Parathyroid adenoma (tissue), 2 donors: ENCODE results near the gene C1QL4.

Experiments used
- H2AFZ ChIP-seq: fragments of 300-600 bp; sonication (generic); one replicate; pipeline ENCODE4 v1.7.0; 2017; ENCODE audit warnings: antibody characterized with exemption, mild to moderate bottlenecking
- H3K27ac ChIP-seq: fragments of 300-600 bp; sonication (generic); one replicate; pipeline ENCODE4 v1.7.0; 2017
- H3K27me3 ChIP-seq: fragments of 300-600 bp; sonication (generic); one replicate; pipeline ENCODE4 v1.7.0; 2017; ENCODE audit warnings: low read length; ENCODE audit not compliant: control insufficient read depth, insufficient read depth
- H3K36me3 ChIP-seq: fragments of 300-600 bp; sonication (generic); one replicate; pipeline ENCODE4 v1.7.0; 2017; ENCODE audit warnings: low read length; ENCODE audit not compliant: control insufficient read depth, insufficient read depth
- H3K4me1 ChIP-seq: fragments of 300-600 bp; sonication (generic); one replicate; pipeline ENCODE4 v1.7.0; 2017; ENCODE audit warnings: control low read depth
- H3K4me2 ChIP-seq: fragments of 300-600 bp; sonication (generic); one replicate; pipeline ENCODE4 v1.7.0; 2017; ENCODE audit warnings: low read length
- H3K4me3 ChIP-seq: fragments of 300-600 bp; sonication (generic); one replicate; pipeline ENCODE4 v1.7.0; 2017; ENCODE audit warnings: low read depth, low read length
- H3K79me2 ChIP-seq: fragments of 300-600 bp; sonication (generic); one replicate; pipeline ENCODE4 v1.7.0; 2017; ENCODE audit warnings: control low read depth
- H3K9ac ChIP-seq: fragments of 300-600 bp; sonication (generic); one replicate; pipeline ENCODE4 v1.7.0; 2017; ENCODE audit warnings: mild to moderate bottlenecking
- H3K9me3 ChIP-seq: fragments of 300-600 bp; sonication (generic); one replicate; pipeline ENCODE4 v1.7.0; 2017; ENCODE audit warnings: low read length; ENCODE audit not compliant: control insufficient read depth
- CTCF ChIP-seq: fragments of 300-600 bp; sonication (generic); IDR thresholded peaks from one replicate; pipeline ENCODE4 v1.7.0; 2017; ENCODE audit warnings: antibody characterized with exemption, mild to moderate bottlenecking
- donor health status: primary hyperparathyroidism.

C1QL4 gene

GRCh38 chr12:49338830-49339463, 2.0 kb upstream of the C1QL4 start:
- Histone ChIP-seq H3K27ac (no peak overlapping the region), H3K36me3 (no peaks in the 10 kb centered on the region), H3K27me3 (no peaks in the 10 kb centered on the region), H3K4me3 (no peak overlapping the region), H2AFZ (no peak overlapping the region), H3K4me2 (no peak overlapping the region), H3K4me1 (peaks cover 17% of the 10 kb centered on the region), H3K9ac (no peak overlapping the region), H3K9me3 (no peaks in the 10 kb centered on the region), H3K79me2 (no peaks in the 10 kb centered on the region)
- TF ChIP-seq CTCF: no peak

- Histone ChIP-seq H3K4me3 (no peak overlapping the region), H3K36me3 (no peaks in the 10 kb centered on the region), H3K27ac (no peak overlapping the region), H3K27me3 (no peaks in the 10 kb centered on the region), H3K4me1 (peaks cover 9% of the 10 kb centered on the region), H2AFZ (peak overlapping the region; percentile 85), H3K9me3 (no peaks in the 10 kb centered on the region), H3K4me2 (no peak overlapping the region), H3K79me2 (no peaks in the 10 kb centered on the region), H3K9ac (no peak overlapping the region)
- no peak for TF ChIP-seq CTCF
Observed at GRCh38 chr12:49335955-49336644, 888 bp downstream of the C1QL4 start.

DNA sequence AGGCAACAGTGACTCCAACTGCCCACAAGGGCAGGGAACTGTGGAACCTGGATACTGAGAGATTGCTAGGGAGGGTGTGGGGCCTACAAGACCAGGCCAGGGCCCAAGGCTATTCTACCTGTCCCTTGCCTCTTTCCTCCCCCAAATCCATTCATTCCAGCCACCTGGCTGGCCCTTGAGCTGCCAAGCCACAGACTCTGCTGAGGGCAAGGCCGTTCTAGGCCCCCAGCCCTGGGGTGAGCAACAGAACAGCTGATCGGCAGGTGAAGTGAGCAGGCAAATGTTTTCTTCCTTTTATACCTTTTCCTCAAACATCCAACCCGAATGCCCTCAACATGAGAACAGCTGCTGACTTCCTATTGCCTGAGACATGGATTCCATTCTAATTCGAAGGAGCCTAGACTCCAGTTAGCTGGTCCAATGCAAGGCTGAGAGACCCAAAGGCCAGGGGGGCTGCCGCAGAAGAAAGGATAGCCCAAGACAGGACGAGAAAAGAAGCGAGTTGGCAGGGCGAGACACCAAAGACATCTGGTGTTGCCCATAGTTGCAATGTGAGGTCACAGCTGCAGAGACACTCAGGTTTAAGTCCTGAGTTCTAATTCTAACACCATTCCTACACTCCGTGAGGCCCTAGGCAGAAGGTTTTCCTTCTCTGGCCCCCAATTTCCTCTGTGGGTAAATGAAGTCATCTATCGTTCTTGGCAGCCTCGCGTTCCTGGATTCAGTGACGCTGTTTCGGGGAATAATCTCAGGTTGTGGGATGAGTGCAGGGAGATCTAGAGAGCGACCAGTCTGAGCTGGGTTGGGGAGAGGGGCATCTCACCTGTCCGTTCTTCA, 1.7 kb downstream of the C1QL4 start:
- Histone ChIP-seq H3K9ac (no peak overlapping the region), H3K27ac (no peak overlapping the region), H3K4me3 (no peak overlapping the region), H3K79me2 (no peaks in the 10 kb centered on the region), H3K36me3 (no peaks in the 10 kb centered on the region), H3K4me2 (no peak overlapping the region), H3K27me3 (no peaks in the 10 kb centered on the region), H3K4me1 (peaks cover 9% of the 10 kb centered on the region), H2AFZ (no peak overlapping the region), H3K9me3 (no peaks in the 10 kb centered on the region)
- no peak for TF ChIP-seq CTCF

DNA sequence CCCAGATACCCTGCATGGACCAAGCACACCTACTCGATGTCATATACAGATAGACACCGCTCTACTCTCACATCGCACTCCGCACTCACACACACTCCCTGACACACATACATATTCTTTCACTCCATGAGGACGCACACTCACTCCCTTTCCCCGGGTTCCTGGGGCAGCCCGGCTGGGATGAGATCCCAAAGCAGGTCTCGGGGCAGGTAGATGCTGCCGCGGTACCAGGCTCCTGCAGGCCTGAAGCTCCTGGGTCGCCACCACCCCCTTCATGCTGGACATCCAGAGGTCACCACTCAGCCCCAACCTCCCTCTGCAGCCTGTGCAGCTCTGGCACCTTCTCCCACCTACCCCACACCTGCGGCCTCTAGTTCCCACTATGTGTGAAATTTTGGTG, 2.3 kb downstream of the C1QL4 start:
- H3K4me3 ChIP-seq: no peak overlapping the region
- H3K36me3 ChIP-seq: no peaks in the 10 kb centered on the region
- H3K27ac ChIP-seq: no peak overlapping the region
- H3K4me1 ChIP-seq: peaks cover 9% of the 10 kb centered on the region
- no peaks in the 10 kb centered on the region for H3K9me3 ChIP-seq
- H3K27me3 ChIP-seq: no peaks in the 10 kb centered on the region
- H3K9ac ChIP-seq: no peak overlapping the region
- no peak overlapping the region for H2AFZ ChIP-seq
- no peak overlapping the region for H3K4me2 ChIP-seq
- TF ChIP-seq CTCF: no peak
- no peaks in the 10 kb centered on the region for H3K79me2 ChIP-seq
